SK-N-SH treated with all-trans-retinoic acid at 6 μM for 48 hours (cell line): Measurements from ENCODE around the gene VCPKMT.

Experiments used
- ATAC-seq: fragments of 200-7000 bp; cut with Tn5 transposase; 3 replicates; pipeline ENCODE4 v1.9.1; 2020; ENCODE audit warnings: mild to moderate bottlenecking, moderate library complexity
- ARNTL ChIP-seq: fragments of 450-650 bp; formaldehyde crosslinking; IDR thresholded peaks from 2 replicates; pipeline ENCODE4 v1.5.0; 2020; ENCODE audit warnings: low read depth, mild to moderate bottlenecking, moderate library complexity, borderline replicate concordance
- BACH2 ChIP-seq: fragments of 250-450 bp; sonication (Bioruptor Pico); IDR thresholded peaks from 2 replicates; pipeline ENCODE4 v1.9.0; 2021; ENCODE audit warnings: mild to moderate bottlenecking, borderline replicate concordance
- CSDC2 ChIP-seq: fragments of 250-450 bp; sonication (Bioruptor Pico); IDR thresholded peaks from 2 replicates; pipeline ENCODE4 v1.5.0; 2020; ENCODE audit warnings: mild to moderate bottlenecking, moderate library complexity
- ESRRG ChIP-seq: fragments of 250-450 bp; sonication (Bioruptor Pico); IDR thresholded peaks from 2 replicates; pipeline ENCODE4 v1.6.1; 2021; ENCODE audit warnings: mild to moderate bottlenecking
- GLIS3 ChIP-seq: fragments of 250-450 bp; sonication (Bioruptor Pico); IDR thresholded peaks from 2 replicates; pipeline ENCODE4 v1.5.0; 2020; ENCODE audit warnings: mild to moderate bottlenecking, moderate library complexity
- ISL1 ChIP-seq: fragments of 250-450 bp; sonication (Bioruptor Pico); IDR thresholded peaks from 2 replicates; pipeline ENCODE4 v2.1.2; 2022; ENCODE audit warnings: mild to moderate bottlenecking, moderate library complexity
- PPARA ChIP-seq: fragments of 250-450 bp; sonication (Bioruptor Pico); IDR thresholded peaks from 2 replicates; pipeline ENCODE4 v1.5.0; 2020; ENCODE audit warnings: mild to moderate bottlenecking, borderline replicate concordance
- RARB ChIP-seq: fragments of 250-450 bp; sonication (Bioruptor Pico); IDR thresholded peaks from 2 replicates; pipeline ENCODE4 v1.8.0; 2021; ENCODE audit warnings: mild to moderate bottlenecking, moderate library complexity
- TCF4 ChIP-seq: fragments of 250-450 bp; sonication (Bioruptor Pico); IDR thresholded peaks from 2 replicates; pipeline ENCODE4 v1.8.0; 2021; ENCODE audit warnings: mild to moderate bottlenecking, moderate library complexity, borderline replicate concordance
- TOX ChIP-seq: fragments of 250-450 bp; sonication (Bioruptor Pico); IDR thresholded peaks from 2 replicates; pipeline ENCODE4 v1.8.0; 2021; ENCODE audit warnings: mild to moderate bottlenecking, moderate library complexity, borderline replicate concordance
- ZC3H10 ChIP-seq: fragments of 250-450 bp; sonication (Bioruptor Pico); IDR thresholded peaks from 2 replicates; pipeline ENCODE4 v1.5.1; 2021; ENCODE audit warnings: mild to moderate bottlenecking, moderate library complexity
- ZFP3 ChIP-seq: fragments of 250-450 bp; sonication (Bioruptor Pico); IDR thresholded peaks from 2 replicates; pipeline ENCODE4 v1.5.0; 2020; ENCODE audit warnings: mild to moderate bottlenecking, moderate library complexity
- ZFP30 ChIP-seq: fragments of 450-650 bp; formaldehyde crosslinking; IDR thresholded peaks from 2 replicates; pipeline ENCODE4 v1.5.0; 2022; ENCODE audit warnings: mild to moderate bottlenecking, moderate library complexity
- ZNF565 ChIP-seq: fragments of 450-650 bp; formaldehyde crosslinking; conservative IDR thresholded peaks from 2 replicates; pipeline ENCODE4 v1.5.0; 2020; ENCODE audit warnings: low read depth, mild to moderate bottlenecking, moderate library complexity
- ZNF8 ChIP-seq: fragments of 450-650 bp; formaldehyde crosslinking; IDR thresholded peaks from 2 replicates; pipeline ENCODE4 v1.5.0; 2020; ENCODE audit warnings: mild to moderate bottlenecking, moderate library complexity
- TF ChIP-seq, protein P1 (sequence below): fragments of 250-450 bp; sonication (Bioruptor Pico); IDR thresholded peaks from 2 replicates; pipeline ENCODE4 v1.5.0; 2020; ENCODE audit warnings: mild to moderate bottlenecking, moderate library complexity
- TF ChIP-seq, protein P2 (sequence below): fragments of 250-450 bp; sonication (Bioruptor Pico); IDR thresholded peaks from 2 replicates; pipeline ENCODE4 v1.8.0; 2021; ENCODE audit warnings: low read depth, mild to moderate bottlenecking, moderate library complexity, borderline replicate concordance
- TF ChIP-seq, protein P3 (sequence below): fragments of 250-450 bp; sonication (Bioruptor Pico); IDR thresholded peaks from 2 replicates; pipeline ENCODE4 v1.5.1; 2021; ENCODE audit warnings: mild to moderate bottlenecking, moderate library complexity
- TF ChIP-seq, protein P4 (sequence below): fragments of 250-450 bp; sonication (Bioruptor Pico); IDR thresholded peaks from 2 replicates; pipeline ENCODE4 v1.8.0; 2020; ENCODE audit warnings: mild to moderate bottlenecking, moderate library complexity, borderline replicate concordance

Gene VCPKMT

DNA sequence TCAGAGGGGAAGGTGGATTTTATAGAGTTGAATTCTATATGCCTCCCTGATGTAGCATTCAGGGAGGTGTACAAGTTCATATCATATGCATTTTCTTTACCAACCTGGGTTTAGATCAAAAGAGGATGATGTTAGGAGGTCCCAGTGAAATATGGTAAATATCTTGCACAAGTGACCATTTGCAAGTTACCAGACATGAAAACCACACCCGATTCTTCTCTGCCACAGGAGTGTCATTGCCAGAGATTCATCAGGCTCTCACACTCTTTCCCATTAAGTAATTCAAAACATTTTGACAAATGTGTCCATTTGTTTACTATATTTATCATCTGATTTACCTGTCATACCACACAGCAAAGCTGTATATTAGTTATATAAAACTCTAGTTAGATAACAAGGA, 44.0 kb downstream of the VCPKMT start (continued):
- TF ChIP-seq GLIS3 (CRISPR knock-in tag) (no peak), PPARA (CRISPR knock-in tag) (no peak)
- TF ChIP-seq, protein P1, sequence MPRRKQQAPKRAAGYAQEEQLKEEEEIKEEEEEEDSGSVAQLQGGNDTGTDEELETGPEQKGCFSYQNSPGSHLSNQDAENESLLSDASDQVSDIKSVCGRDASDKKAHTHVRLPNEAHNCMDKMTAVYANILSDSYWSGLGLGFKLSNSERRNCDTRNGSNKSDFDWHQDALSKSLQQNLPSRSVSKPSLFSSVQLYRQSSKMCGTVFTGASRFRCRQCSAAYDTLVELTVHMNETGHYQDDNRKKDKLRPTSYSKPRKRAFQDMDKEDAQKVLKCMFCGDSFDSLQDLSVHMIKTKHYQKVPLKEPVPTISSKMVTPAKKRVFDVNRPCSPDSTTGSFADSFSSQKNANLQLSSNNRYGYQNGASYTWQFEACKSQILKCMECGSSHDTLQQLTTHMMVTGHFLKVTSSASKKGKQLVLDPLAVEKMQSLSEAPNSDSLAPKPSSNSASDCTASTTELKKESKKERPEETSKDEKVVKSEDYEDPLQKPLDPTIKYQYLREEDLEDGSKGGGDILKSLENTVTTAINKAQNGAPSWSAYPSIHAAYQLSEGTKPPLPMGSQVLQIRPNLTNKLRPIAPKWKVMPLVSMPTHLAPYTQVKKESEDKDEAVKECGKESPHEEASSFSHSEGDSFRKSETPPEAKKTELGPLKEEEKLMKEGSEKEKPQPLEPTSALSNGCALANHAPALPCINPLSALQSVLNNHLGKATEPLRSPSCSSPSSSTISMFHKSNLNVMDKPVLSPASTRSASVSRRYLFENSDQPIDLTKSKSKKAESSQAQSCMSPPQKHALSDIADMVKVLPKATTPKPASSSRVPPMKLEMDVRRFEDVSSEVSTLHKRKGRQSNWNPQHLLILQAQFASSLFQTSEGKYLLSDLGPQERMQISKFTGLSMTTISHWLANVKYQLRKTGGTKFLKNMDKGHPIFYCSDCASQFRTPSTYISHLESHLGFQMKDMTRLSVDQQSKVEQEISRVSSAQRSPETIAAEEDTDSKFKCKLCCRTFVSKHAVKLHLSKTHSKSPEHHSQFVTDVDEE (CRISPR knock-in tag): no peak

DNA sequence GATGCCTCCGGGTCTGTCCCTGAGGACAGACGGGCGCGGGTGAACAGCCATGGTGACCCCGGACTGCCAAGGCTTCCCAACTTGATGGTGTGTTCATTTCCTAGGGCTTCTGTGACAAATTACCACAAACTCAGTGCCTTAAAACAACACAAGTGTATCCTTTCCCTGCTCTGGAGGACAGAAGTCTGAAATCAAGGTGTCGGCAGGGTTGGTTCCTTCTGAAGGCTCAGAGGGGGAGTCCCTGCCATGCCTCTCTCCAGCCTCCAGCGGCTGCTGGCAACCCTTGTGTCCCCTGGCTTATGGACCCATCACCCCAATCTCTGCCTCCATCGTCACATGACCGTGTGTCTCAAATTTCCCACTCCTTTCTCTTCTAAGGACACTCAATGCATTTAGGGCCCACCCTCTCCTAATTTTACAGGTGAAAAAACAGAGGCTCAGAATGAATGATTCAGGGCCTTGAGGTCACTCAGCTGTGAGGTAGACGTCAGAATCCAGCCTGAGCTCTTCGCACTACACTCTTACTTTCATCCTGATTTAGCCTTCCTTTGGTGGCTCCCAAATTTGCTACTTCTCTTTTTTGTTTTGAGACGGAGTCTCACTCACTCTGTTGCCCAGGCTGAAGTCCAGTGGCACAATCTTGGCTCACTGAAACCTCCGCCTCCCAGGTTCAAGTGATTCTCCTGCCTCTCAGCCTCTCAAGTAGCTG, 45.4 kb downstream of the VCPKMT start:
- no peak for ATAC-seq
- no peak for TF ChIP-seq TCF4 (CRISPR knock-in tag)
- TF ChIP-seq ZFP3: no peak
- no peak for TF ChIP-seq ZFP30
- TF ChIP-seq GLIS3 (CRISPR knock-in tag): no peak
- TF ChIP-seq TOX (CRISPR knock-in tag): no peak
- TF ChIP-seq, protein P1 (CRISPR knock-in tag): no peak
- TF ChIP-seq, all 23 proteins: peak for 0

DNA sequence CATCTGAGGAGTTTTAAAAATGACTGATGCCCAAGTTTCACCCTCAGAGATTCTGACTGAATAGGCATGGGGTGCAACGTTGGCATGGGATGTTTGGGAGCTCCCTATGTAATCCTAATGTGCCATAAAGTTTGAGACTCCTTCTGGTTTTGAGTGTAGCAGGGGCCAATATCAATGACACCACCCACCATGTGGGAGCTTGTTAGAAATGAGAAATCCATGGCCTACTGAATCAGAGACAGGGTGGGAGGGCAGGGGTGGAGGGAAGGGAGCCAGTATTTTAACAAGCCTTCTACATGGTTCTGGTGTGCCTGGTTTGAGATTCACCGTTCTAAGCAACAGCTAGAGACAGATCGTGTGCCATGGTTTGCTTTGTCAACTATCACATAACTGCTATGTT, 46.1 kb downstream of the VCPKMT start:
- TF ChIP-seq, protein P2, sequence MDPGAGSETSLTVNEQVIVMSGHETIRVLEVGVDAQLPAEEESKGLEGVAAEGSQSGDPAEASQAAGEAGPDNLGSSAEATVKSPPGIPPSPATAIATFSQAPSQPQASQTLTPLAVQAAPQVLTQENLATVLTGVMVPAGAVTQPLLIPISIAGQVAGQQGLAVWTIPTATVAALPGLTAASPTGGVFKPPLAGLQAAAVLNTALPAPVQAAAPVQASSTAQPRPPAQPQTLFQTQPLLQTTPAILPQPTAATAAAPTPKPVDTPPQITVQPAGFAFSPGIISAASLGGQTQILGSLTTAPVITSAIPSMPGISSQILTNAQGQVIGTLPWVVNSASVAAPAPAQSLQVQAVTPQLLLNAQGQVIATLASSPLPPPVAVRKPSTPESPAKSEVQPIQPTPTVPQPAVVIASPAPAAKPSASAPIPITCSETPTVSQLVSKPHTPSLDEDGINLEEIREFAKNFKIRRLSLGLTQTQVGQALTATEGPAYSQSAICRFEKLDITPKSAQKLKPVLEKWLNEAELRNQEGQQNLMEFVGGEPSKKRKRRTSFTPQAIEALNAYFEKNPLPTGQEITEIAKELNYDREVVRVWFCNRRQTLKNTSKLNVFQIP (CRISPR knock-in tag): no peak
- TF ChIP-seq ZNF8 (CRISPR knock-in tag) (no peak), ZFP30 (no peak), ZNF565 (CRISPR knock-in tag) (no peak)

DNA sequence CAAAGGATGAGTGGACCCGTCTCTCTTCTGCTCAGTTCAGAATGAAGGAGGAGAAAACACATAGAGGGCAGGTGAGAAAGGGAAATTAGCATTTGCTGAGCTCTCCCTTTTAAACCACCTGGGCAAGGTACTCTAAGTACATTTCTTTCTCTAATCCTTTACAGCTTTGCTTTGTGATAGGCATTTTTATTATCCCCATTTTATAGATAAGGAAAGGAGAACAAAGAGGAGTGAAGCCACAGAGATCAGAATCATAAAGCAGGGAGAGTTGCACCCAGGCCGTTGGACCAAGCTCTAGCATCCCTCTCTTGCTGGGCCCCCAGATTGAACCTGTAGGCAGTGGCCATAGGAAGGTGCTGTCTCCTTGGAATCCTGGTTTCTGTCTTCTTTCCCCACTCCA, 47.0 kb downstream of the VCPKMT start:
- ATAC-seq: no peak
- TF ChIP-seq, protein P3, sequence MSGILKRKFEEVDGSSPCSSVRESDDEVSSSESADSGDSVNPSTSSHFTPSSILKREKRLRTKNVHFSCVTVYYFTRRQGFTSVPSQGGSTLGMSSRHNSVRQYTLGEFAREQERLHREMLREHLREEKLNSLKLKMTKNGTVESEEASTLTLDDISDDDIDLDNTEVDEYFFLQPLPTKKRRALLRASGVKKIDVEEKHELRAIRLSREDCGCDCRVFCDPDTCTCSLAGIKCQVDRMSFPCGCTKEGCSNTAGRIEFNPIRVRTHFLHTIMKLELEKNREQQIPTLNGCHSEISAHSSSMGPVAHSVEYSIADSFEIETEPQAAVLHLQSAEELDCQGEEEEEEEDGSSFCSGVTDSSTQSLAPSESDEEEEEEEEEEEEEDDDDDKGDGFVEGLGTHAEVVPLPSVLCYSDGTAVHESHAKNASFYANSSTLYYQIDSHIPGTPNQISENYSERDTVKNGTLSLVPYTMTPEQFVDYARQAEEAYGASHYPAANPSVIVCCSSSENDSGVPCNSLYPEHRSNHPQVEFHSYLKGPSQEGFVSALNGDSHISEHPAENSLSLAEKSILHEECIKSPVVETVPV (CRISPR knock-in tag): no peak
- TF ChIP-seq GLIS3 (CRISPR knock-in tag): no peak
- no peak for TF ChIP-seq TCF4 (CRISPR knock-in tag)
- TF ChIP-seq BACH2 (CRISPR knock-in tag): no peak
- no peak for TF ChIP-seq TOX (CRISPR knock-in tag)
- no peak for TF ChIP-seq ZFP30
- TF ChIP-seq RARB (CRISPR knock-in tag): no peak
- TF ChIP-seq, protein P2 (CRISPR knock-in tag): no peak
- TF ChIP-seq CSDC2 (CRISPR knock-in tag): no peak
- no peak for TF ChIP-seq ARNTL (CRISPR knock-in tag)
- TF ChIP-seq, protein P4, sequence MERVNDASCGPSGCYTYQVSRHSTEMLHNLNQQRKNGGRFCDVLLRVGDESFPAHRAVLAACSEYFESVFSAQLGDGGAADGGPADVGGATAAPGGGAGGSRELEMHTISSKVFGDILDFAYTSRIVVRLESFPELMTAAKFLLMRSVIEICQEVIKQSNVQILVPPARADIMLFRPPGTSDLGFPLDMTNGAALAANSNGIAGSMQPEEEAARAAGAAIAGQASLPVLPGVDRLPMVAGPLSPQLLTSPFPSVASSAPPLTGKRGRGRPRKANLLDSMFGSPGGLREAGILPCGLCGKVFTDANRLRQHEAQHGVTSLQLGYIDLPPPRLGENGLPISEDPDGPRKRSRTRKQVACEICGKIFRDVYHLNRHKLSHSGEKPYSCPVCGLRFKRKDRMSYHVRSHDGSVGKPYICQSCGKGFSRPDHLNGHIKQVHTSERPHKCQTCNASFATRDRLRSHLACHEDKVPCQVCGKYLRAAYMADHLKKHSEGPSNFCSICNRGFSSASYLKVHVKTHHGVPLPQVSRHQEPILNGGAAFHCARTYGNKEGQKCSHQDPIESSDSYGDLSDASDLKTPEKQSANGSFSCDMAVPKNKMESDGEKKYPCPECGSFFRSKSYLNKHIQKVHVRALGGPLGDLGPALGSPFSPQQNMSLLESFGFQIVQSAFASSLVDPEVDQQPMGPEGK (CRISPR knock-in tag): no peak
- no peak for TF ChIP-seq ISL1 (CRISPR knock-in tag)
- no peak for TF ChIP-seq ZC3H10 (CRISPR knock-in tag)
- no peak for TF ChIP-seq ZFP3
- no peak for TF ChIP-seq ZNF8 (CRISPR knock-in tag)
- no peak for TF ChIP-seq ESRRG
- TF ChIP-seq, protein P1 (CRISPR knock-in tag): no peak

More for the DNA sequence above, 46.1 kb downstream of the VCPKMT start:
- ATAC-seq: no peak
